Esophagus muscularis mucosa (tissue), 4 donors: ENCODE measurements around the gene CDH18.

Experiments used
- CTCF ChIP-seq, 3 experiments: fragments of 200-600 bp in 2 of 3; fragments of 450-650 bp in 1 of 3; sonication (generic) in 2 of 3; IDR thresholded peaks; one replicate each; pipeline ENCODE4 v1.5.1; 2017 to 2019; ENCODE audit warnings: antibody characterized with exemption in 3 of 3, mild to moderate bottlenecking in 2 of 3, moderate library complexity in 1 of 3
- EP300 ChIP-seq: sonication (generic); formaldehyde crosslinking; IDR thresholded peaks from one replicate; pipeline ENCODE4 v1.6.1; 2017; ENCODE audit warnings: antibody characterized with exemption
- POLR2A ChIP-seq: fragments of 450-650 bp; IDR thresholded peaks from one replicate; pipeline ENCODE4 v1.6.1; 2017; ENCODE audit warnings: antibody characterized with exemption, moderate library complexity, mild to moderate bottlenecking, low read depth
- POLR2AphosphoS5 ChIP-seq, 2 donors: sonication (generic); formaldehyde crosslinking; IDR thresholded peaks; one replicate each; pipeline ENCODE4 v1.6.1; 2017; ENCODE audit warnings: antibody characterized with exemption in 2 of 2

- TF ChIP-seq CTCF (IDR thresholded peaks at IDR 0.05) (no peak), EP300 (no peak), POLR2AphosphoS5 (IDR thresholded peaks at IDR 0.05) (no peak), POLR2A (no peak)
These were observed 107.5 kb downstream of the CDH18 start for GRCh38 chr5:19880458-19880857.
